ENCODE measurements around the gene PLXNA2. TPM values are rescaled to one million over a fixed set of nuclear protein-coding genes. Genes with fewer than 3 reads are reported as not detected.

The PLXNA2 gene
- total RNA-seq, 1 donor from 2014 or later, result 17.7 TPM

GRCh38 chr1:207993477-207994445, 250.4 kb downstream of the PLXNA2 start:
- no peak for DNase-seq (ENCODE audit: low read depth)
- Mint-ChIP-seq H3K4me1 (ENCODE audit: low read depth, unreplicated experiment) (no peaks in the 10 kb centered on the region), H3K9me3 (ENCODE audit: unreplicated experiment) (peaks cover 10% of the 10 kb centered on the region), H3K27ac (ENCODE audit: unreplicated experiment) (no peak overlapping the region), H3K27me3 (ENCODE audit: low read depth, unreplicated experiment) (peaks cover 4% of the 10 kb centered on the region), H3K36me3 (ENCODE audit: low read depth, unreplicated experiment) (no peaks in the 10 kb centered on the region), H3K4me3 (ENCODE audit: unreplicated experiment) (no peak overlapping the region)
- Histone ChIP-seq H3K79me2 (ENCODE audit: insufficient read depth, low read length) (no peaks in the 10 kb centered on the region), H3K9me3 (ENCODE audit: insufficient read depth, low read depth, low read length) (no peaks in the 10 kb centered on the region), H3K9ac (ENCODE audit: low read length) (no peak overlapping the region), H3K27ac (ENCODE audit: low read depth, low read length) (no peak overlapping the region), H2AFZ (ENCODE audit: low read depth, low read length) (no peak overlapping the region), H3K27me3 (ENCODE audit: insufficient read depth, low read length) (peaks cover 10% of the 10 kb centered on the region), H3K4me2 (ENCODE audit: low read length) (no peak overlapping the region), H4K20me1 (ENCODE audit: insufficient read depth, low read length) (no peaks in the 10 kb centered on the region), H3K36me3 (ENCODE audit: insufficient read depth, low read length) (no peaks in the 10 kb centered on the region), H3K4me3 (ENCODE audit: insufficient read depth, low read depth, low read length) (no peak overlapping the region), H3K4me1 (ENCODE audit: insufficient read depth, low read length) (no peaks in the 10 kb centered on the region)
- no peak for FAIRE-seq
- no peak for TF ChIP-seq EZH2 (IDR thresholded peaks at IDR 0.05; ENCODE audit: insufficient read depth, low read length)
- TF ChIP-seq CTCF (IDR thresholded peaks at IDR 0.05; ENCODE audit: insufficient read depth, low read depth, low read length), result peak; percentile 27

- peaks cover 10% of the 10 kb centered on the region for H3K9me3 Mint-ChIP-seq (ENCODE audit: unreplicated experiment)
Observed at GRCh38 chr1:207992677-207993236, 251.4 kb downstream of the PLXNA2 start.

More at GRCh38 chr1:207992677-207993236, 251.4 kb downstream of the PLXNA2 start:
- Mint-ChIP-seq H3K4me3 (ENCODE audit: unreplicated experiment) (no peak overlapping the region), H3K4me1 (ENCODE audit: low read depth, unreplicated experiment) (no peaks in the 10 kb centered on the region), H3K27me3 (ENCODE audit: low read depth, unreplicated experiment) (peaks cover 9% of the 10 kb centered on the region), H3K36me3 (ENCODE audit: low read depth, unreplicated experiment) (no peaks in the 10 kb centered on the region), H3K27ac (ENCODE audit: unreplicated experiment) (no peak overlapping the region)
- peaks cover 10% of the 10 kb centered on the region for H3K27me3 ChIP-seq (ENCODE audit: insufficient read depth, low read length)
- DNase-seq (ENCODE audit: low read depth), result no peak
- no peaks in the 10 kb centered on the region for H4K20me1 ChIP-seq (ENCODE audit: insufficient read depth, low read length)
- H3K4me3 ChIP-seq (ENCODE audit: insufficient read depth, low read depth, low read length), result no peak overlapping the region
- no peak overlapping the region for H3K4me2 ChIP-seq (ENCODE audit: low read length)
- H3K9ac ChIP-seq (ENCODE audit: low read length), result no peak overlapping the region
- no peak overlapping the region for H2AFZ ChIP-seq (ENCODE audit: low read depth, low read length)
- TF ChIP-seq EZH2 (IDR thresholded peaks at IDR 0.05; ENCODE audit: insufficient read depth, low read length) (no peak), CTCF (IDR thresholded peaks at IDR 0.05; ENCODE audit: insufficient read depth, low read depth, low read length) (no peak)
- H3K36me3 ChIP-seq (ENCODE audit: insufficient read depth, low read length), result no peaks in the 10 kb centered on the region
- H3K4me1 ChIP-seq (ENCODE audit: insufficient read depth, low read length), result no peaks in the 10 kb centered on the region
- H3K9me3 ChIP-seq (ENCODE audit: insufficient read depth, low read depth, low read length), result no peaks in the 10 kb centered on the region
- no peaks in the 10 kb centered on the region for H3K79me2 ChIP-seq (ENCODE audit: insufficient read depth, low read length)
- FAIRE-seq, result no peak
- no peak overlapping the region for H3K27ac ChIP-seq (ENCODE audit: low read depth, low read length)

Measured in astrocyte (in vitro differentiated cells and primary cell).